Astrocyte of the spinal cord (primary cell): Measurements from ENCODE around the gene ALS2CL.

Source experiments
- DNase-seq: peaks from one replicate; pipeline ENCODE4 v3.0.0; 2011; ENCODE audit warnings: low read depth, low spot score
- H3K4me3 ChIP-seq: 2 replicates; pipeline ENCODE4 v1.5.1; 2011; ENCODE audit warnings: low read depth, mild to moderate bottlenecking, low read length, moderate library complexity
- in situ Hi-C: cut with HindIII; loops from 2 replicates; pipeline ENCODE4 v1.10.0; 2017; ENCODE audit warnings: low sequenced_read_pairs
- TF ChIP-seq, protein P1 (sequence below): IDR thresholded peaks from 2 replicates; pipeline ENCODE4 v1.5.1; 2012; ENCODE audit warnings: low read depth, mild to moderate bottlenecking, low read length, inconsistent platforms

The ALS2CL gene

DNA sequence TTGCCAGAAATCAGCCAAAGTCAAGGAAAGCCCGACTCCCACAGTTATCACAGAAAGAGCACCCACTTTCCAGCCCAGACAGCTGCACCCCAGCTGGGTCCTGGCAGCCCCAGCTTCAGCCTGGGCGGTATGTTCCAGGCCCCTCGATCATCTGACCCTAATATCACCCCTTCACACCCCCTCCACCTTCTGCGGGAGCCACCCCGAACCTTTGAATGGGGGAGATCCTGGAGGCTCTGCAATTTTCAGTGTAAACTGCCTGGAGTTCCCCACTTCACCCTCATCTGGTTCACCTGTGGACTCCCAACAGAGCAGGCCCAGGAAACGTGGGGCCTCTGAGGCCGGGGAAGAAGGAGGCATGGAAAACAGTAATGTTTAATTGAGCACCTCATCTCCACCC lies 18.3 kb upstream of the ALS2CL start:
- in situ Hi-C loops: no loop called here
- H3K4me3 ChIP-seq: no peak overlapping the region

GRCh38 chr3:46711305-46711704 lies 17.8 kb upstream of the ALS2CL start:
- no peak for DNase-seq
- in situ Hi-C loops: no loop called here
- TF ChIP-seq, protein P1, sequence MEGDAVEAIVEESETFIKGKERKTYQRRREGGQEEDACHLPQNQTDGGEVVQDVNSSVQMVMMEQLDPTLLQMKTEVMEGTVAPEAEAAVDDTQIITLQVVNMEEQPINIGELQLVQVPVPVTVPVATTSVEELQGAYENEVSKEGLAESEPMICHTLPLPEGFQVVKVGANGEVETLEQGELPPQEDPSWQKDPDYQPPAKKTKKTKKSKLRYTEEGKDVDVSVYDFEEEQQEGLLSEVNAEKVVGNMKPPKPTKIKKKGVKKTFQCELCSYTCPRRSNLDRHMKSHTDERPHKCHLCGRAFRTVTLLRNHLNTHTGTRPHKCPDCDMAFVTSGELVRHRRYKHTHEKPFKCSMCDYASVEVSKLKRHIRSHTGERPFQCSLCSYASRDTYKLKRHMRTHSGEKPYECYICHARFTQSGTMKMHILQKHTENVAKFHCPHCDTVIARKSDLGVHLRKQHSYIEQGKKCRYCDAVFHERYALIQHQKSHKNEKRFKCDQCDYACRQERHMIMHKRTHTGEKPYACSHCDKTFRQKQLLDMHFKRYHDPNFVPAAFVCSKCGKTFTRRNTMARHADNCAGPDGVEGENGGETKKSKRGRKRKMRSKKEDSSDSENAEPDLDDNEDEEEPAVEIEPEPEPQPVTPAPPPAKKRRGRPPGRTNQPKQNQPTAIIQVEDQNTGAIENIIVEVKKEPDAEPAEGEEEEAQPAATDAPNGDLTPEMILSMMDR: no peak
- H3K4me3 ChIP-seq: no peak overlapping the region

More for the DNA sequence above, 18.3 kb upstream of the ALS2CL start:
- TF ChIP-seq, protein P1: no peak
- DNase-seq: no peak

GRCh38 chr3:46710671-46711295 lies 17.3 kb upstream of the ALS2CL start:
- no peak for DNase-seq
- no peak overlapping the region for H3K4me3 ChIP-seq
- TF ChIP-seq, protein P1: no peak
- in situ Hi-C loops: no loop called here

GRCh38 chr3:46710229-46710628 lies 16.8 kb upstream of the ALS2CL start:
- H3K4me3 ChIP-seq: no peak overlapping the region
- DNase-seq: no peak
- TF ChIP-seq, protein P1: no peak
- in situ Hi-C loops: no loop called here

DNA sequence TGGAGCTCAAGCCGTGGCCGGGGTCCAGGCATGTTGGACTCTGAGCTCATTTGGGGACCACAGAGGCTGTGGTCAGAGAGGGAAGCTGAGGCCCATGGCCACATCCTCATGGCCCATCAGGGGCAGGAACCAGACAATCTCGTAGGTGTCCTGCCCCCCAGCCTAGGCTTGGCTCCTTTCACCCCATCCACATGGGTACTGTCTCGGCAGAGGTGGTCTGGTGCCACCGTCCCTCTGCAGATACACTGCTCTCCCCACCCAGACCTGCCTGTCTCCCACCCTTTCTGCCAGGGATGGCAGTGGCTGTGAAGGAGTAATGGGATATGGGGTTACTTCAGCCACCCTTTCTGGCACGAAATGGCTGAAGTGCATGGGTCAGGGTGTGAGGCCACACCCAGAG lies 16.2 kb upstream of the ALS2CL start:
- TF ChIP-seq, protein P1: no peak
- no peak for DNase-seq
- no peak overlapping the region for H3K4me3 ChIP-seq
- in situ Hi-C loops: no loop called here

- DNase-seq: no peak
- in situ Hi-C loops: no loop called here
- H3K4me3 ChIP-seq: no peak overlapping the region
- TF ChIP-seq, protein P1: no peak
Measured at GRCh38 chr3:46709157-46709654, 15.7 kb upstream of the ALS2CL start.
